Thoracic aorta (tissue), 2 donors: ENCODE results near the gene SARM1. TPM values are rescaled to one million over a fixed set of nuclear protein-coding genes. Genes with fewer than 3 reads are reported as not detected.

Source experiments
- ATAC-seq: fragments of 150-250 bp; one replicate; pipeline ENCODE4 v1.8.0; 2017; ENCODE audit warnings: low read depth; ENCODE audit not compliant: insufficient number of reproducible peaks, low FRiP score
- DNase-seq: peaks from one replicate; pipeline ENCODE4 v3.0.0-alpha.2; 2020; ENCODE audit warnings: low spot score
- H3K27ac ChIP-seq, 2 donors: fragments of 200-600 bp; sonication (generic); 1 replicate in 1 of 2; 2 replicates in 1 of 2; pipeline ENCODE4 v1.5.1; 2016; ENCODE audit warnings: mild to moderate bottlenecking in 2 of 2, moderate library complexity in 2 of 2
- H3K27me3 ChIP-seq: fragments of 200-600 bp; sonication (generic); replicated peaks from 2 replicates; pipeline ENCODE4 v1.6.0; 2016; ENCODE audit warnings: mild to moderate bottlenecking; ENCODE audit not compliant: insufficient read depth
- H3K36me3 ChIP-seq: fragments of 200-600 bp; sonication (generic); one replicate; pipeline ENCODE4 v1.5.1; 2016
- H3K4me1 ChIP-seq, 2 donors: fragments of 200-600 bp; sonication (generic); 1 replicate in 1 of 2; 2 replicates in 1 of 2; pipeline versions ENCODE4 v1.5.1 to v1.6.0; 2016; ENCODE audit warnings: low read depth in 2 of 2, mild to moderate bottlenecking in 1 of 2; ENCODE audit not compliant: control insufficient read depth in 1 of 2
- H3K4me3 ChIP-seq: fragments of 200-600 bp; sonication (generic); 2 replicates; pipeline ENCODE4 v1.5.1; 2016; ENCODE audit warnings: mild to moderate bottlenecking
- H3K9me3 ChIP-seq: fragments of 200-600 bp; sonication (generic); 2 replicates; pipeline ENCODE4 v1.5.1; 2016
- CTCF ChIP-seq: fragments of 200-600 bp; sonication (generic); IDR thresholded peaks from one replicate; pipeline ENCODE4 v1.5.1; 2019; ENCODE audit warnings: antibody characterized with exemption
- total RNA-seq, 2 donors: library from RNA; depleted of rRNA; stranded (reverse); fragments of >200 nt; gene quantifications; one replicate each; pipeline versions ENCODE4 v1.1.0 to v1.2.3, GENCODE V29; 2016

The SARM1 gene
- 10 to 100 TPM; 19.5 to 24.1 TPM for total RNA-seq

GRCh38 chr17:28371245-28372202 is at the start of gene SARM1:
TSS of gene SARM1 (plus strand) at chr17:28371694. CDS start at chr17:28372033, 339 bp downstream.
- Histone ChIP-seq H3K36me3 (no peaks in the 10 kb centered on the region), H3K27me3 (no peaks in the 10 kb centered on the region), H3K9me3 (no peaks in the 10 kb centered on the region), H3K4me3 (peak within 1 kb of the TSS; percentile 73), H3K27ac (peak within 1 kb of the TSS; percentile 64 to 70), H3K4me1 (peaks cover 11 to 28% of the 10 kb centered on the region in 2 donors)
- ATAC-seq (peak; percentile 60), DNase-seq (peak; percentile 66)
- no peak for TF ChIP-seq CTCF

- no peak for TF ChIP-seq CTCF
- no peaks in the 10 kb centered on the region for H3K27me3 ChIP-seq
- no peak for DNase-seq
Measured at GRCh38 chr17:28324267-28324745, 47.2 kb upstream of the SARM1 start.

GRCh38 chr17:28324781-28325180 is 46.7 kb upstream of the SARM1 start:
- TF ChIP-seq CTCF, result no peak
- DNase-seq, result no peak
- no peak for ATAC-seq

More at GRCh38 chr17:28324267-28324745, 47.2 kb upstream of the SARM1 start:
- no peak for ATAC-seq
- no peak overlapping the region for H3K4me3 ChIP-seq
- H3K36me3 ChIP-seq, result peaks cover 5% of the 10 kb centered on the region
- no peaks in the 10 kb centered on the region for H3K9me3 ChIP-seq
- peaks cover 4 to 5% of the 10 kb centered on the region in 2 donors for H3K4me1 ChIP-seq
- H3K27ac ChIP-seq, result no peak overlapping the region

GRCh38 chr17:28325211-28325610 is 46.3 kb upstream of the SARM1 start:
- Histone ChIP-seq H3K36me3 (peaks cover 8% of the 10 kb centered on the region), H3K4me1 (no peaks in the 10 kb centered on the region), H3K27me3 (no peaks in the 10 kb centered on the region), H3K27ac (no peak overlapping the region), H3K9me3 (no peaks in the 10 kb centered on the region), H3K4me3 (no peak overlapping the region)
- no peak for DNase-seq
- ATAC-seq, result no peak
- TF ChIP-seq CTCF, result no peak

More at GRCh38 chr17:28324781-28325180, 46.7 kb upstream of the SARM1 start:
- Histone ChIP-seq H3K4me3 (no peak overlapping the region), H3K27me3 (no peaks in the 10 kb centered on the region), H3K27ac (no peak overlapping the region), H3K36me3 (peaks cover 7% of the 10 kb centered on the region), H3K9me3 (no peaks in the 10 kb centered on the region), H3K4me1 (peaks cover 0 to 2% of the 10 kb centered on the region in 2 donors)

- H3K27ac ChIP-seq, result no peak overlapping the region
- ATAC-seq (no peak), DNase-seq (no peak)
- H3K4me1 ChIP-seq, result no peaks in the 10 kb centered on the region
- no peaks in the 10 kb centered on the region for H3K27me3 ChIP-seq
- no peak overlapping the region for H3K4me3 ChIP-seq
- no peak for TF ChIP-seq CTCF
- peaks cover 13% of the 10 kb centered on the region for H3K36me3 ChIP-seq
- no peaks in the 10 kb centered on the region for H3K9me3 ChIP-seq
Measured at GRCh38 chr17:28326114-28326513, 45.4 kb upstream of the SARM1 start.
